ENCODE data around the gene ARID1B.

- TF ChIP-seq POLR2A (IDR thresholded peaks at IDR 0.05; ENCODE audit: borderline replicate concordance, extremely low read depth, insufficient read depth, insufficient read length) (no peak), EZH2 (IDR thresholded peaks at IDR 0.05) (no peak), CTCF (IDR thresholded peaks at IDR 0.05 in 2 of 3, conservative IDR thresholded peaks at IDR 0.05 in 1 of 3; ENCODE audit: borderline replicate concordance in 1 of 3, insufficient read depth in 1 of 3, low read depth in 2 of 3, low read length in 2 of 3) (no peak), ATF3 (IDR thresholded peaks at IDR 0.05) (no peak), FOSL1 (IDR thresholded peaks at IDR 0.05; ENCODE audit: low read depth) (no peak), ZNF274 (IDR thresholded peaks at IDR 0.05; ENCODE audit: low read depth, low read length) (no peak), MAX (IDR thresholded peaks at IDR 0.05) (no peak), RAD21 (IDR thresholded peaks at IDR 0.05; ENCODE audit: low read depth) (no peak), POLR2AphosphoS5 (IDR thresholded peaks at IDR 0.05; ENCODE audit: low read depth, low read length) (no peak), REST (IDR thresholded peaks at IDR 0.05; ENCODE audit: low read depth) (no peak), EGR1 (IDR thresholded peaks at IDR 0.05; ENCODE audit: low read depth) (no peak), CEBPB (IDR thresholded peaks at IDR 0.05; ENCODE audit: low read depth) (no peak), EZH2phosphoT487 (IDR thresholded peaks at IDR 0.05; ENCODE audit: borderline replicate concordance) (no peak)
Observed at GRCh38 chr6:157089258-157089657, 312.1 kb downstream of the ARID1B start.
